Measurements from ENCODE around the gene GNAI1.
A peak's percentile ranks its signal among the peaks of the same experiment; 100 is the strongest.
"Not testable (repeated sequence)": the region's sequence is repeated elsewhere in the genome, so short reads cannot be mapped to it uniquely, and the experiment has no call there.

Gene GNAI1

GRCh38 chr7:80132594-80132993 is 2.0 kb upstream of the GNAI1 start:
- DNase-seq (ENCODE audit: low spot score) = no peak

- no peak for DNase-seq (ENCODE audit: low spot score)
Measured at GRCh38 chr7:80133361-80134114, 1.1 kb upstream of the GNAI1 start.

- no peak for DNase-seq (ENCODE audit: low spot score)
Measured at GRCh38 chr7:80134115-80134535, 506 bp upstream of the GNAI1 start.

- peak; percentile 17 for DNase-seq (ENCODE audit: low spot score)
Measured at GRCh38 chr7:80135309-80136104, 876 bp downstream of the GNAI1 start.

GRCh38 chr7:80136261-80137055 is 1.8 kb downstream of the GNAI1 start:
- no peak for DNase-seq (ENCODE audit: low spot score)

- DNase-seq (ENCODE audit: low spot score) = no peak
Measured at GRCh38 chr7:80137410-80137809, 2.8 kb downstream of the GNAI1 start.

GRCh38 chr7:80139236-80139635 is 4.6 kb downstream of the GNAI1 start:
- DNase-seq (ENCODE audit: low spot score) = no peak

GRCh38 chr7:80140388-80140787 is 5.8 kb downstream of the GNAI1 start:
- DNase-seq (ENCODE audit: low spot score) = no peak

- DNase-seq (ENCODE audit: low spot score) = no peak
Measured at GRCh38 chr7:80141376-80141775, 6.7 kb downstream of the GNAI1 start.

GRCh38 chr7:80142853-80143580 is 8.4 kb downstream of the GNAI1 start:
- no peak for DNase-seq (ENCODE audit: low spot score)

- no peak for DNase-seq (ENCODE audit: low spot score)
Measured at GRCh38 chr7:80145780-80146422, 11.3 kb downstream of the GNAI1 start.

- DNase-seq (ENCODE audit: low spot score) = no peak
Measured at GRCh38 chr7:80146545-80147182, 12.0 kb downstream of the GNAI1 start.

- DNase-seq (ENCODE audit: low spot score) = no peak
Measured at GRCh38 chr7:80147543-80148391, 13.1 kb downstream of the GNAI1 start.

- no peak for DNase-seq (ENCODE audit: low spot score)
Measured at GRCh38 chr7:80150611-80151273, 16.1 kb downstream of the GNAI1 start.

GRCh38 chr7:80151274-80151665 is 16.6 kb downstream of the GNAI1 start:
- DNase-seq (ENCODE audit: low spot score) = no peak

- DNase-seq (ENCODE audit: low spot score) = no peak
Measured at GRCh38 chr7:80153446-80153845, 18.8 kb downstream of the GNAI1 start.

- no peak for DNase-seq (ENCODE audit: low spot score)
Measured at GRCh38 chr7:80154656-80155333, 20.2 kb downstream of the GNAI1 start.

GRCh38 chr7:80155374-80155773 is 20.7 kb downstream of the GNAI1 start:
- DNase-seq (ENCODE audit: low spot score) = no peak

- DNase-seq (ENCODE audit: low spot score) = not testable (repeated sequence)
Measured at GRCh38 chr7:80157770-80158169, 23.1 kb downstream of the GNAI1 start.
